GM12873 (cell line): Measurements from ENCODE around the gene EPHB1.

Source experiments
- CTCF ChIP-seq: IDR thresholded peaks from 2 replicates; pipeline ENCODE4 v1.5.1; 2012; ENCODE audit warnings: low read depth, mild to moderate bottlenecking, moderate library complexity, low read length, control low read depth; ENCODE audit not compliant: insufficient read depth; ENCODE audit errors: missing control alignments

The EPHB1 gene

GRCh38 chr3:134922866-134923265, 127.8 kb downstream of the EPHB1 start:
- no peak for TF ChIP-seq CTCF

GRCh38 chr3:134923286-134923685, 128.2 kb downstream of the EPHB1 start:
- TF ChIP-seq CTCF: no peak

GRCh38 chr3:134927599-134927998, 132.5 kb downstream of the EPHB1 start:
- TF ChIP-seq CTCF: no peak

GRCh38 chr3:134928392-134928791, 133.3 kb downstream of the EPHB1 start:
- TF ChIP-seq CTCF: no peak

GRCh38 chr3:134928819-134929218, 133.8 kb downstream of the EPHB1 start:
- no peak for TF ChIP-seq CTCF

- no peak for TF ChIP-seq CTCF
Observed at GRCh38 chr3:134929976-134930375, 134.9 kb downstream of the EPHB1 start.

- no peak for TF ChIP-seq CTCF
Observed at GRCh38 chr3:134931045-134931785, 136.2 kb downstream of the EPHB1 start.
